ENCODE results near the gene ZNF892.

The ZNF892 gene

GRCh38 chr2:95207111-95207961, at the start of gene ZNF892:
Gene ZNF892, plus strand, starts transcription at chr2:95207521. Its CDS starts 295 bp downstream, at chr2:95207816.
- DNase-seq (ENCODE audit: low read depth in 2 of 2), result peak; percentile 58 to 61

GRCh38 chr2:95158441-95158840, 48.9 kb upstream of the ZNF892 start:
- DNase-seq (ENCODE audit: low read depth in 2 of 2), result no peak

DNA sequence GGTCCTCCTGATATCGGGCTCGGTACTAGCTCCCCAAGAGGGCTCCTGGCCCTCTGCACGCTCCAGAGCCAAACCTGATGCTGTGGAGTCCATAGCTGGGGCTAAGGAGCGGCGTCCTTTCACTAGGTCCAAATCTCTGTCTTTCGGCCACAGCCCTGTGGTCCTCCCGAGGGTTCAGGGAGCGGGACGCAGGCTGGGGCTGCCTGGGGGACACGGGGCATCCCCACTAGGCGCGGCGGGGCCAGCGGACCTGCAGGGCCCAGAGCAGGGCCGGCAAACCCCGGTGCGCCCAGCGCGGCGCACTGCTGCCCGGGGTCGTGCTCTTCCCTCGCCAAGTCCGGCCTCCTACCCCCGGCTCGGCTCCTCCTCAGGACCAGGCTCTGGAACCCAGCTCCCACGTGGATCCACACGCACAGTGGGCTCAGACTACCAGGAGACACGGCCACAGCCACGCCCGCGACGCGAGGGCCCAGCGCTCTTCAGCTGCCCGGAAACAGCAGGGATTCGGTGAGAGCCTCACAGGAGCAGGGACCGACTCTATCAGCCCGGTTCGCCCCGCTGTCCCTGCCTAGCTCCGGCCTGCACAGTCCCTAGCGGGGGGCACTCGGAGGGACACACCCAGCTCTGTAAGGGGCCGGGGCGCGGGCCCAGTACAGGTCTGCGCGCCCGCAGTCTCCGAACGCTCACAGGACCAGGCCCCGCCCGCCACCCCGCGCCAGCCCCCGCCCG, 48.3 kb upstream of the ZNF892 start:
- no peak for DNase-seq (ENCODE audit: low read depth in 2 of 2)

DNA sequence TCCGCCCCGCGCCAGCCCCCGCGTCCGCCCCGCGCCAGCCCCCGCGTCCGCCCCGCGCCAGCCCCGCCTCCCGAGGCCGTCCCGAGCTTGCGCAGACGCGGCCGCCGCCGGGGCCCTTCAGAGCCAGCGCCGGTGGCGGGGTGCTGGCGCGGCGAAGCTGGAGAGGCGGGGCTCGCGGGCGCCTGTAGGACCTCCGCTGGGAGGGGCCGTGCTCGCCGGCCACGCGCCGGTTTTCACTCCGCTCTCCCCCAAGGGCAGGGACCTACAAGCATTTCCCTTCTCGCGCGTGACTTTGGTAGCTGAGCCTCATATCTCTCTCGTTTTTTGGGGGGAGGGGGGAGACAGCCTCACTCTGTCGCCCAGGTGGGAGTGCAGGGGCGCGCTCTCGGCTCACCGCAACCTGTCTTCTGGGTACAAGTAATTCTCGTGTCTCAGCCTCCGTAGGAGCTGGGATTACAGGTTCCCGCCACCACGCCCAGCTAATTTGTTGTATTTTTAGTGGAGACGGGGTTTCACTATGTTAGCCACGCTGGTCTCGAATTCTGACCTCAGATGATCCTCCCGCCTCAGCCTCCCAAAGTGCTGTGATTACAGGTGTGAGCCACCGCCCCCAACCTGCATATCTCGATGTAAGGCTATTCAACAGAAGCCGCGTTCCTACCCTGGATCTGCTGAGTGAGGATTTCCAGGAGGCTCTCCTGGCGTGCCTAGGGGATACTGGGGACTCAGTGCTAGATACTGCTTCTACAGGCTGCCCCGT, 47.5 kb upstream of the ZNF892 start, which contains the start of gene ZNF514:
TSS of gene ZNF514 (minus strand) at position 159 of the 760 bp plus-strand sequence. CDS start 6,595 bp downstream, outside the sequence.
- DNase-seq (ENCODE audit: low read depth in 2 of 2), result peak; percentile 51 to 55

- no peak for DNase-seq (ENCODE audit: low read depth in 2 of 2)
Measured at GRCh38 chr2:95165030-95165370, 42.3 kb upstream of the ZNF892 start.

DNA sequence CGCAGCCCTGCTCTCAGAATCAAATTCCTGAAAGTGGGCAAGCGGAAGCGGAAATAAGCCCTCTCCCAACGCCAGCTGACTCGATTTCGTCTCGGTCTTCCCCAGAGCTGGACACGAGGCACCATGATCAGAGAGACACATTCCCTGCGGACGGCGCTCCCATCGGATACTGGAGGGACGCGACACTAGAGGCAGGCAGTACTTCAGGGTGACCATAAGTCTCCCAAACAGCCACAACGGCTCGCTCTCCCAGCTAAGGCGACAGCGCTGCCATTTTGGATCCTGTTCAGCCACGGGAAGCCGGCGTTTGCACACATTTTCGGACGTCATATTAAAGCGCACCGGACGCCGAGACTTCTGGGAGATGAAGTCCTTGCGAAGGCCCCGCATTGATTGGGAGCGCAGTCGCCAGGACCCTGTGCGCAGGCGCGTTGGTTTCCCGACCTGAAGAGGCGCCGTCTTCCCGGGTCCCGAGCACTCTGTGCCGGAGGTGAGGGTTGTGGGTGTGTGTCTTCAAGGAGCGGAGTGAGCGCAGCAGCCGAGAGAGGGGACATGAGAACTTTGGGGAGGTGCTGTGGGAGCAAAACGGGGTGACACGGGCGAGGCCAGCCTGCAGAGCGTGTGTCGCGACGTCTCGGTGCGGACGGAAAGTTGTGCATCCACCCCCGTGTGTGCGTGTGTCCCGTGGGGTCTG, 41.8 kb upstream of the ZNF892 start, which contains the start of gene ZNF2:
TSS of gene ZNF2 (plus strand) at position 439 of the 694 bp plus-strand sequence. CDS start 10,418 bp downstream, outside the sequence.
- DNase-seq (ENCODE audit: low read depth in 2 of 2), result peak; percentile 95 to 96

DNA sequence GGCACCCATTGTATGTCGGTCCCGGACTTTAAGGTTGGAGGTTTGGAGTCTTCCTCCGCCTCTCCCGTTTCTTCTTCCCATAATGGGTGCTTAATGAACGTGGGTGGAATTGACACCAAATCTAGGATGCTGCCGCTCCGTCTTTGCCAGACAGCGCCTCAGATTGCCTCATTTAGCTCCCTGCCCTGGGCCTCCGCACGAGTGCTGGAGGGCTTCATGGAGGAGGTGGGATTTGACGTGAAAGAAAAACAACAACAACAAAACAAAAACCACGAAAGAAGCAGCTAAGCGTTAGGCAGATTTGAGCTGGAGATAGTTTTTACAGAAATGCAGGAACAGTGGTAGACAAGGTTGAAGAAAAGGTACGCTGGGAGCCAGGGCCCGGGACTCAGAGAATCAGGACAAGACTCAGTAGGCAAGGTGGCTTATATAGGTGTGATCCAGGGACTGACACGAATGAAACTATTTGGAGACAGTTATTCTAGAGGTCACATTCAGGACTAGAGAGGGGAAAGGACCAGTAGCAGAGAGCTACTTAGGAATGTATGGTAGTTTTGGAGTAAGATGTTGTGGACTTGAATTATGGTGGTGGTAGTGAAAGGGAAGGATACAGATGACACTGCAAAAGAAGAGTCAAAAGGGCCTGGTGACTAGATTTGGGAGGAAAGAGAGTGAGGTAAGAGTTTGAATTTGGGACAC, 41.1 kb upstream of the ZNF892 start:
- no peak for DNase-seq (ENCODE audit: low read depth in 2 of 2)

GRCh38 chr2:95171902-95172301, 35.4 kb upstream of the ZNF892 start:
- DNase-seq (ENCODE audit: low read depth in 2 of 2), result no peak

DNA sequence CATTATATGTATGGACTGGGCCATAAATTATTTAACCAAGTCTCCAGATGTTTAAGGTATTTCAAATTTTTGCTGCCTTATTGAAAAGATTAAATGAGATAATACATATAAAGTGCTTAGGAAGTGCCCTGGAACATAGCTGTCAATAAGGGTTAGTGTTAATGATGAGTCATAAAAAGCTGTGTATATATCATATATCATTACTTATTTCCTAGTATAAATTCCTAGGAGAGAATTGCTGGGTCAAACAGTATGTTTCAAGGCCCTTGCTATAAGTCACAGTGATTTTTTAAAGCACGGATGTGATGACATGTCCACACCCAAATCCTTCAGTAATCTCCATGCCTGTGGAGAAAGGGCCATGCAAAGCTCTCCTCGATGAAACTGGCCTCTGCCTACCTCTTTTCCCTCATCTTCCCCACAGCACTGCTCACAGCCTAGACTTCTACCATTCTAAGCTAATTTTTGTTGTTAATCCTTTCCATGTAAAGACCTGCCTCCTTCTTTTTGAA, 33.2 kb upstream of the ZNF892 start:
- DNase-seq (ENCODE audit: low read depth in 2 of 2), result no peak

DNA sequence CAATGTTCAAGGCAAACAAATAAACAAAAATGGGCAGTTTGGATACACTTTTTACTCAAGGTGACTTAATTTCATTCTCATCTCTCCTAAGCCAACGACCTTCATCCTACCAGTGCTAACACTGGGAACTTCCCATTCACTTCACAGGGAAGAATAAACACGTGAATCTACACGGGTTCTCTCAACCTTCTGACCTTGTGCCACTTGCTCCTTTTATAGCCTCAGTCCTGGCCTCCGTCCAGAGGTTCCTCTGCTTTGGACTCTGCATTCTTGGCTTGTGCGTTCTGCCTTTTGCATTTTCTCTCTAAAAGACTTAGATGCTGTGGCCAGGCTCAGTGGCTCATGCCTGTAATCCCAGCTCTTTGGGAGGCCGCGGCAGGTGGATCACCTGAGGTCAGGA, 27.9 kb upstream of the ZNF892 start:
- no peak for DNase-seq (ENCODE audit: low read depth in 2 of 2)

DNA sequence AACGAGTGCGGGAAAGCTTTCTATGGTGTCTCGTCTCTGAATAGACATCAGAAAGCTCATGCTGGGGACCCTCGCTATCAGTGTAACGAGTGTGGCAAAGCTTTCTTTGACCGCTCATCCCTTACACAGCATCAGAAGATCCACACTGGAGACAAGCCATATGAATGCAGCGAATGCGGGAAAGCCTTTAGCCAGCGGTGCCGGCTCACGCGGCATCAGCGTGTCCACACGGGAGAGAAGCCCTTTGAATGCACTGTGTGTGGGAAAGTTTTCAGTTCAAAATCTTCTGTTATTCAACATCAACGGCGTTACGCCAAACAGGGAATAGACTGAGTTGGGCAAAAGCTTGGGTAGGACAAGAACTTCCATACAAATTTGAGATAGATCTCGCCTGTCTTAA, 25.5 kb upstream of the ZNF892 start:
- no peak for DNase-seq (ENCODE audit: low read depth in 2 of 2)

DNA sequence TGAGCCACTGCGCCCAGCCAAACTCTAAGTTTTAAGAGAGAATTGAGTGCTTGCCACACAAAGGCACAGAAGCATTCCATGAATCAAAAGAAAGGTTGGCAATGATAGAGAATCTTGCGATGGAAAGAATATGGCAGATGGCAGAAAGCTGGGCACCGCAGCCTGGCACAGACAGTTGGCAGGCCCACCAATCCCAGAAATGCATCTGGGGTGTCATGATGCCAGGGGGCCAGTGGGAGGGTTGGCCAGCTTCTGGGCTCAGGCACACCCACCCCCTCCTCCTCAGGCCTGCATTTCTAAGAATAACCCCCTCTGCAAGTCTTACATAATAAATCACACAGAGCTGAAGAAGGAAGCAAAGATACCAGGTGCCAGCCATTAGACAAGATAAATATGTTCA, 22.1 kb upstream of the ZNF892 start:
- DNase-seq (ENCODE audit: low read depth in 2 of 2), result no peak

DNA sequence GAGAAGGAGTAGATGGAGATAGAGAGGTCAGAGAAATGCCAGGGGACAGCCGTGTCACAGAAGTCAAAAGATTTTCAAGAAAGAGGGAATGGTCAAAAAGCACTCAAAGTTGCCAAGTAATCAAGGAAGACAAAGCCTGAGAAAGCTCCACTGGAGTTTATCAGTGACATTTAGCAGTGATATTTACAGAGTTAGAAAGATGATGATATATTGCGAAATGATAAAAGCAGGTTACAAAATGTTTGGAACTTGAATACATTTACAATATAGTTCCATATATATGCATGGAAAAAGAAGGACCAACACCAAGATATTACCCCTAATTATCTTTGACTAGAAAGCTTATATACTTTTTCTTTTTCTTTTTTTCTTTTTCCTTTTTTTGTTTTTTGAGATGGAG, 21.3 kb upstream of the ZNF892 start:
- no peak for DNase-seq (ENCODE audit: low read depth in 2 of 2)

DNA sequence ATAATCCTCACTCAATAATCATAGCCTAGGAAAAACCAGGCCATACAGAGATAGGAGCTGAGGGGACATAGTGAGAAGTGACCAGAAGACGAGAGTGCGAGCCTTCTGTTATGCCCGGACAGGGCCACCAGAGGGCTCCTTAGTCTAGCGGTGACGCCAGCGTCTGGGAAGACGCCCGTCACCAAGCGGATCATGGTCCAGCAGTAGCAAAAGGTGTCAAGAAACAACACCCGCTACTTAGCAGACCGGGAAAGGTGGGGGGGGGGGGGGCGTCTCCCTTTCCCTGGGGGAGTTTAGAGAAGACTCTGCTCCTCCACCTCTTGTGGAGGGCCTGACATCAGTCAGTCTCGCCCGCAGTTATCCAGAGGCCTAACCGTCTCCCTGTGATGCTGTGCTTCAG, 14.4 kb upstream of the ZNF892 start:
- DNase-seq (ENCODE audit: low read depth in 2 of 2), result peak in 1 of 2 donors; percentile 3

DNA sequence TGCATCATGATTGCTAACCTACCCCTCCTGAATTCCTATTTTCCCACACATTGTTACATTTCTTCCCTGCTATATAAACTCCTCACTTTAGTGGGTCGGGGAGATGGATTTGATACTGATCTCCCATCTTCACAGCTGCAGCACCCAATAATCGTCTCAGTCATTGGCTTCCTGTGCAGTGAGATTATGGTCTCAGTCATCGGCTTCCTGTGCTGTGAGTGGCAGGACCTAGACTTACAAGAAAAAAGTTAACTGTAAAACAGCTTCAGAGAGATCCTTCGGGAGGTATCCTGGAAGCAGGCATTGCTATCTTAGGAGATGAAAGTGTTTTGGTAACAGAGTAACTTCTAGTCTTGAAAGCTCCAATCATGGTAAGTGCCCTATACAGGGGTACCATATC, 3.4 kb upstream of the ZNF892 start:
- no peak for DNase-seq (ENCODE audit: low read depth in 2 of 2)

GRCh38 chr2:95204396-95204795, 2.9 kb upstream of the ZNF892 start:
- DNase-seq (ENCODE audit: low read depth in 2 of 2), result no peak

GRCh38 chr2:95206096-95206495, 1.2 kb upstream of the ZNF892 start:
- no peak for DNase-seq (ENCODE audit: low read depth in 2 of 2)

- DNase-seq (ENCODE audit: low read depth in 2 of 2), result no peak
Measured at GRCh38 chr2:95208106-95208505, 785 bp downstream of the ZNF892 start.

DNA sequence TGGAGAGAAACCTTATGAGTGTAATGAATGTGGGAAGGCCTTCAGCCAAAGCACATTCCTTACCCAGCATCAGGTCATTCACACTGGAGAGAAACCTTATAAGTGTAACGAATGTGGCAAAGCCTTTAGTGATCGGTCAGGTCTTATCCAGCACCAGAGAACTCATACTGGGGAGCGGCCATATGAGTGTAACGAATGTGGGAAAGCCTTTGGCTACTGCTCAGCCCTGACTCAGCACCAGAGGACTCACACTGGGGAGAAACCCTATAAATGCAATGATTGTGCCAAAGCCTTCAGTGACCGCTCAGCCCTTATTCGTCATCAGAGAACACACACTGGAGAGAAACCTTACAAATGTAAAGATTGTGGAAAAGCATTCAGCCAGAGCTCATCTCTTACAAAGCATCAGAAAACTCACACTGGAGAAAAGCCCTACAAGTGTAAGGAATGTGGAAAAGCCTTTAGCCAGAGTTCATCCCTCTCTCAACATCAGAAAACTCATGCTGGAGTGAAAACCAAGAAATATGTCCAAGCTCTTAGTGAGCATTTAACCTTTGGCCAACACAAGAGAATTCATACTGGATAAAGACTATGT, 7.8 kb downstream of the ZNF892 start:
- no peak for DNase-seq (ENCODE audit: low read depth in 2 of 2)

- DNase-seq (ENCODE audit: low read depth in 2 of 2), result no peak
Measured at GRCh38 chr2:95220449-95220848, 13.1 kb downstream of the ZNF892 start.
